ENCODE measurements around the gene ANGPT4. TPM values are rescaled to one million over a fixed set of nuclear protein-coding genes. Genes with fewer than 3 reads are reported as not detected.

ANGPT4 gene
- total and polyA plus RNA-seq, 10 of the 15 experiments (the other 5 are each of a cell fraction or from before 2014, with no cell fraction given): 0.01 to 0.16 TPM; not detected in 8

GRCh38 chr20:884983-885952, 30.9 kb downstream of the ANGPT4 start:
- in situ Hi-C loops (cut with MboI) (no loop called here), intact Hi-C loops (cut with micrococcal nuclease; ENCODE audit: unreplicated experiment) (no loop called here)
- peak; percentile 70 for ATAC-seq
- FAIRE-seq: no peak
- no peak for DNase-seq (ENCODE audit: low read depth, low spot score)
- no peak overlapping the region for H3K9ac ChIP-seq (ENCODE audit: control insufficient read depth, insufficient read depth, low read length)
- ChIA-PET RAD21 (ENCODE audit: unreplicated experiment) (no interaction called here), POLR2A (no interaction called here), CTCF (interaction anchor here (0.6 kb wide), 1 partner anchor 219 kb away, joined by 5 read pairs; no protein-coding TSS in a partner anchor), SMC1A (ENCODE audit: uncharacterized antibody, unreplicated experiment) (interaction anchor here (0.9 to 1.3 kb wide), 2 partner anchors 38 to 71 kb away, joined by 3 read pairs; no protein-coding TSS in a partner anchor)
- no peak overlapping the region for H2AFZ ChIP-seq (ENCODE audit: control insufficient read depth, low read depth, low read length)
- H3K4me2 ChIP-seq (ENCODE audit: control insufficient read depth, insufficient read depth): no peak overlapping the region
- TF ChIP-seq, protein P1, sequence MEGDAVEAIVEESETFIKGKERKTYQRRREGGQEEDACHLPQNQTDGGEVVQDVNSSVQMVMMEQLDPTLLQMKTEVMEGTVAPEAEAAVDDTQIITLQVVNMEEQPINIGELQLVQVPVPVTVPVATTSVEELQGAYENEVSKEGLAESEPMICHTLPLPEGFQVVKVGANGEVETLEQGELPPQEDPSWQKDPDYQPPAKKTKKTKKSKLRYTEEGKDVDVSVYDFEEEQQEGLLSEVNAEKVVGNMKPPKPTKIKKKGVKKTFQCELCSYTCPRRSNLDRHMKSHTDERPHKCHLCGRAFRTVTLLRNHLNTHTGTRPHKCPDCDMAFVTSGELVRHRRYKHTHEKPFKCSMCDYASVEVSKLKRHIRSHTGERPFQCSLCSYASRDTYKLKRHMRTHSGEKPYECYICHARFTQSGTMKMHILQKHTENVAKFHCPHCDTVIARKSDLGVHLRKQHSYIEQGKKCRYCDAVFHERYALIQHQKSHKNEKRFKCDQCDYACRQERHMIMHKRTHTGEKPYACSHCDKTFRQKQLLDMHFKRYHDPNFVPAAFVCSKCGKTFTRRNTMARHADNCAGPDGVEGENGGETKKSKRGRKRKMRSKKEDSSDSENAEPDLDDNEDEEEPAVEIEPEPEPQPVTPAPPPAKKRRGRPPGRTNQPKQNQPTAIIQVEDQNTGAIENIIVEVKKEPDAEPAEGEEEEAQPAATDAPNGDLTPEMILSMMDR (IDR thresholded peaks at IDR 0.05 in 2 of 3, conservative IDR thresholded peaks at IDR 0.05 in 1 of 3; ENCODE audit: control insufficient read depth in 2 of 3, extremely low read depth in 1 of 3, insufficient read depth in 1 of 3, low read depth in 3 of 3, low read length in 3 of 3): 0 out of 6 replicates have a peak, but pooled peaks of 1 of the 3 experiments have one; percentile 3
- TF ChIP-seq BCL11A (IDR thresholded peaks at IDR 0.05; ENCODE audit: low read depth, low read length): no peak
- TF ChIP-seq RAD21 (IDR thresholded peaks at IDR 0.05; ENCODE audit: insufficient read depth, low read depth, low read length): 0 out of 2 replicates have a peak, but pooled peaks have one; percentile 2
- H3K27ac ChIP-seq (ENCODE audit: control insufficient read depth, insufficient read depth): no peak overlapping the region
- no peaks in the 10 kb centered on the region for H4K20me1 ChIP-seq (ENCODE audit: control insufficient read depth, insufficient read depth)
- H3K36me3 ChIP-seq (ENCODE audit: control insufficient read depth in 2 of 2, insufficient read depth in 2 of 2, low read length in 1 of 2): no peaks in the 10 kb centered on the region
- WGBS (ENCODE audit: insufficient coverage, insufficient replicate concordance, low lambda C conversion rate, missing lambda C conversion rate): 27% methylated on average over 40 of the region's 41 CpGs
- H3K9me3 ChIP-seq (replicated peaks; ENCODE audit: control insufficient read depth, insufficient read depth, low read length): no peaks in the 10 kb centered on the region
- 0 out of 4 replicates have a peak, but pooled peaks cover 0 to 1% of the 10 kb centered on the region in 2 experiments for H3K27me3 ChIP-seq (replicated peaks in 1 of 2; ENCODE audit: control insufficient read depth in 2 of 2, insufficient read depth in 2 of 2, low read length in 1 of 2)
- no peaks in the 10 kb centered on the region for H3K79me2 ChIP-seq (ENCODE audit: control insufficient read depth, insufficient read depth, low read length)
- H3K4me3 ChIP-seq: no peak overlapping the region
- H3K4me1 ChIP-seq (ENCODE audit: control insufficient read depth, insufficient read depth, low read length): no peaks in the 10 kb centered on the region
- BruUV-seq (replicated peaks): no TSS peak
